ENCODE data around the gene STX18.

DNA sequence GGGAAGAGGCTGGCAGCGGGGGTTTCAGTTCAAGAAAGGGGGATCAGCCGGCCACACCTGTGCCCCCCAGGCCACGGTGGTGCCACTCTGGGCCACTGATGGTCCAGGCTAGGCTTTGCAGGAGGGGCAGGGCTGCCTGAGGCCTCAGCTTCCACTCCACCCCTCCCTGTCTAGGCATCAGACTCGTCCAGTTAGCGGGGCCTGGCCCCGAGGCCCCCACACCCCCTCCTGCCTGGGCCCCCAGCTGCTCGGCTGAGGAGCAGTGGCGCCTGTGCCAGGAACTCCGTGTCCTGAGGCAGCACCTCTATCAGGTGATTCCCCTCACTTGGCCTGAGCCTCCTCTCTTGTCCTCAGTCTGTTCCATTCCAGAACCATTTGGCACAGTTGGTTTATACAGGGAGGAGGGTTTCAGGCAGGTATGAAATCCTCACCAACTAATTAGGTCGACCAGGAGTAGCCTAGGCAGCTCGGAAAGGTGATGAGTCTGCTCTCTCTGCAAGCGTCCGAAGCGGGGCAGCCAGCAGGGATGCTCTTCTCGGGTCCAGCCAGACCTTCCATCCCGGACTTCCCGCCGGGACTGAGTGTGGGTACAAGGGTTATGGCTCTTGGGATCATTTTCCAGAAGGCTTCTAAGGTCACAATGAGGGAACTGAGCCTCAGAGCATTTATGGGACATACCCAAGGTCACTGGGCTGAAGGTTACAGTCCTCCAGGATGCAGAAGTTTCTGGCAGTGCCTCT lies 152.8 kb downstream of the STX18 start:
- no peak for TF ChIP-seq ZNF274 (IDR thresholded peaks at IDR 0.05; ENCODE audit: low read depth, low read length)
- no peak for TF ChIP-seq SUZ12 (IDR thresholded peaks at IDR 0.05; ENCODE audit: extremely low read depth, insufficient read depth, insufficient read length)
- no peak for TF ChIP-seq YY1 (IDR thresholded peaks at IDR 0.05; ENCODE audit: insufficient read depth, insufficient read length)

Data from NT2/D1 (cell line).